ENCODE results near the gene ATXN3.
A peak's percentile ranks its signal among the peaks of the same experiment; 100 is the strongest.

Gene ATXN3

DNA sequence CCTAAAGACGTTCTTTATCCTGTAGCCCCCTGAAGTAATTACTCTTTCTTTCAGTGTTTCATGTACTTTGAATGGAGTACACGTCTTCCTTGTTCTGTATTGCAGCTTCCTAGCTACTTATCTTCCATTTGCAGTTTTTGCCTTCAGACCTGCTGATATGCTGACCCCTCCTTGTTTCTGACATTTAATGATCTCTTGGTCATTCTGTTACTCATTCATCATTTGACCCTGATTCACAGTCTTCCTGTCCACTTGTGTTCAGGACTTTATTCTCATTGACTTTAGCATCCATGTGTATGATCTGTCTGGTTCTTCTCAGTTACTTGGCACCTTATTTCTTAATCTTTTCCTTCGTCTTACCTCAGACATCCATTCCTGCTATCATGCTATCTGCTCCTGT, 37.6 kb upstream of the ATXN3 start:
- no peak overlapping the region for H3K27ac ChIP-seq (ENCODE audit: low read length)
- H3K4me1 ChIP-seq (ENCODE audit: low read length) = no peaks in the 10 kb centered on the region
- no peak overlapping the region for H3K4me2 ChIP-seq (ENCODE audit: low read depth, low read length)
- no peak overlapping the region for H3K9ac ChIP-seq (ENCODE audit: low read length)
- no peak for DNase-seq
- no peaks in the 10 kb centered on the region for H3K36me3 ChIP-seq (replicated peaks; ENCODE audit: insufficient read depth, low read length)
- no peaks in the 10 kb centered on the region for H3K9me3 ChIP-seq (replicated peaks; ENCODE audit: insufficient read depth, low read length)
- H3K79me2 ChIP-seq (ENCODE audit: low read length) = no peaks in the 10 kb centered on the region
- no peak overlapping the region for H2AFZ ChIP-seq (ENCODE audit: low read length)
- H3F3A ChIP-seq (ENCODE audit: insufficient read depth, low read length) = no peaks in the 10 kb centered on the region
- no peak overlapping the region for H3K4me3 ChIP-seq (ENCODE audit: low read length)
- H3K27me3 ChIP-seq (replicated peaks; ENCODE audit: insufficient read depth, low read length) = no peaks in the 10 kb centered on the region
- no peaks in the 10 kb centered on the region for H4K20me1 ChIP-seq (ENCODE audit: insufficient read depth, low read length)
- no peaks in the 10 kb centered on the region for H3K9me2 ChIP-seq (replicated peaks; ENCODE audit: insufficient read depth, low read length)
- TF ChIP-seq CTCF (IDR thresholded peaks at IDR 0.05; ENCODE audit: low read length) = no peak
- TF ChIP-seq EZH2phosphoT487 (IDR thresholded peaks at IDR 0.05; ENCODE audit: low read length) = no peak
- no peak for TF ChIP-seq EZH2 (optimal IDR thresholded peaks at IDR 0.05; ENCODE audit: low read depth, low read length)

DNA sequence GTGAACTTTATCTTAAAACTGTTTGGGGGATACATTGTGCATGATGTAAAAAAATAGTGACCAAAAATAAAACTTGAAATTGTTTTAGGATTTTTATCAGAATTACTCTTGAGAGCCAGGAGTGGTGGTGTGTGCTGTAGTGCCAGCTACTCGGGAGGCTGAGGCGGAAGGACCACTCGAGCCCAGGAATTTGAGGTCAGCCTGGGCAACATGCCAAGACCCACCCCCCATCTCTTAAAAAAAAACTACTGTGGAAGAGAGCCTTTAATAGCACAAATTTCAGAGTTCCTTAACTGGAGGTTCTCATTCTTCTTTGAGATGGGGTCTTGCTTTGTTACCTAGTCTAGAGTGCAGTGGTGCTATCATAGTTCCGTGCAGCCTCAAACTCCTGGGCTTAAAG, 36.9 kb upstream of the ATXN3 start:
- H3F3A ChIP-seq (ENCODE audit: insufficient read depth, low read length) = no peaks in the 10 kb centered on the region
- TF ChIP-seq CTCF (IDR thresholded peaks at IDR 0.05; ENCODE audit: low read length) (no peak), EZH2phosphoT487 (IDR thresholded peaks at IDR 0.05; ENCODE audit: low read length) (no peak), EZH2 (optimal IDR thresholded peaks at IDR 0.05; ENCODE audit: low read depth, low read length) (no peak)
- no peaks in the 10 kb centered on the region for H4K20me1 ChIP-seq (ENCODE audit: insufficient read depth, low read length)
- H3K27me3 ChIP-seq (replicated peaks; ENCODE audit: insufficient read depth, low read length) = no peaks in the 10 kb centered on the region
- no peaks in the 10 kb centered on the region for H3K79me2 ChIP-seq (ENCODE audit: low read length)
- H2AFZ ChIP-seq (ENCODE audit: low read length) = no peak overlapping the region
- H3K4me1 ChIP-seq (ENCODE audit: low read length) = no peaks in the 10 kb centered on the region
- H3K4me2 ChIP-seq (ENCODE audit: low read depth, low read length) = no peak overlapping the region
- H3K9ac ChIP-seq (ENCODE audit: low read length) = no peak overlapping the region
- H3K9me3 ChIP-seq (replicated peaks; ENCODE audit: insufficient read depth, low read length) = no peaks in the 10 kb centered on the region
- no peak overlapping the region for H3K4me3 ChIP-seq (ENCODE audit: low read length)
- DNase-seq = no peak
- H3K27ac ChIP-seq (ENCODE audit: low read length) = no peak overlapping the region
- no peaks in the 10 kb centered on the region for H3K36me3 ChIP-seq (replicated peaks; ENCODE audit: insufficient read depth, low read length)
- H3K9me2 ChIP-seq (replicated peaks; ENCODE audit: insufficient read depth, low read length) = no peaks in the 10 kb centered on the region

- TF ChIP-seq EZH2phosphoT487 (IDR thresholded peaks at IDR 0.05; ENCODE audit: low read length) (no peak), CTCF (IDR thresholded peaks at IDR 0.05; ENCODE audit: low read length) (peak; percentile 36)
These were observed 28.9 kb upstream of the ATXN3 start for GRCh38 chr14:92135269-92135668.

More at GRCh38 chr14:92135269-92135668, 28.9 kb upstream of the ATXN3 start:
- Histone ChIP-seq H3K4me3 (ENCODE audit: low read length) (no peak overlapping the region), H4K20me1 (ENCODE audit: insufficient read depth, low read length) (no peaks in the 10 kb centered on the region), H3K79me2 (ENCODE audit: low read length) (no peaks in the 10 kb centered on the region), H3K27me3 (replicated peaks; ENCODE audit: insufficient read depth, low read length) (no peaks in the 10 kb centered on the region), H3K9me2 (replicated peaks; ENCODE audit: insufficient read depth, low read length) (no peaks in the 10 kb centered on the region), H3K9ac (ENCODE audit: low read length) (no peak overlapping the region), H3K4me2 (ENCODE audit: low read depth, low read length) (no peak overlapping the region), H3K36me3 (replicated peaks; ENCODE audit: insufficient read depth, low read length) (no peaks in the 10 kb centered on the region), H3K9me3 (replicated peaks; ENCODE audit: insufficient read depth, low read length) (no peaks in the 10 kb centered on the region), H2AFZ (ENCODE audit: low read length) (no peak overlapping the region), H3K4me1 (ENCODE audit: low read length) (no peaks in the 10 kb centered on the region), H3F3A (ENCODE audit: insufficient read depth, low read length) (no peaks in the 10 kb centered on the region), H3K27ac (ENCODE audit: low read length) (no peak overlapping the region)
- no peak for DNase-seq

Measured in MM.1S (cell line).